ENCODE results near the gene C2orf76.

- TF ChIP-seq CTCF (conservative IDR thresholded peaks at IDR 0.05; ENCODE audit: low read length) (no peak), EZH2phosphoT487 (IDR thresholded peaks at IDR 0.05; ENCODE audit: borderline replicate concordance) (no peak)
Observed at GRCh38 chr2:119316066-119316465, 50.6 kb downstream of the C2orf76 start.
